Measurements from ENCODE around the gene OR7C2. TPM values are rescaled to one million over a fixed set of nuclear protein-coding genes. Genes with fewer than 3 reads are reported as not detected.

OR7C2 gene
- total RNA-seq, 1 experiment from 2014 or later: not detected

- TF ChIP-seq, protein P1, sequence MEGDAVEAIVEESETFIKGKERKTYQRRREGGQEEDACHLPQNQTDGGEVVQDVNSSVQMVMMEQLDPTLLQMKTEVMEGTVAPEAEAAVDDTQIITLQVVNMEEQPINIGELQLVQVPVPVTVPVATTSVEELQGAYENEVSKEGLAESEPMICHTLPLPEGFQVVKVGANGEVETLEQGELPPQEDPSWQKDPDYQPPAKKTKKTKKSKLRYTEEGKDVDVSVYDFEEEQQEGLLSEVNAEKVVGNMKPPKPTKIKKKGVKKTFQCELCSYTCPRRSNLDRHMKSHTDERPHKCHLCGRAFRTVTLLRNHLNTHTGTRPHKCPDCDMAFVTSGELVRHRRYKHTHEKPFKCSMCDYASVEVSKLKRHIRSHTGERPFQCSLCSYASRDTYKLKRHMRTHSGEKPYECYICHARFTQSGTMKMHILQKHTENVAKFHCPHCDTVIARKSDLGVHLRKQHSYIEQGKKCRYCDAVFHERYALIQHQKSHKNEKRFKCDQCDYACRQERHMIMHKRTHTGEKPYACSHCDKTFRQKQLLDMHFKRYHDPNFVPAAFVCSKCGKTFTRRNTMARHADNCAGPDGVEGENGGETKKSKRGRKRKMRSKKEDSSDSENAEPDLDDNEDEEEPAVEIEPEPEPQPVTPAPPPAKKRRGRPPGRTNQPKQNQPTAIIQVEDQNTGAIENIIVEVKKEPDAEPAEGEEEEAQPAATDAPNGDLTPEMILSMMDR (conservative IDR thresholded peaks at IDR 0.05): no peak
- no peak overlapping the region for H3K4ac ChIP-seq (ENCODE audit: low read depth, low read length)
- no peak overlapping the region for H2AFZ ChIP-seq (ENCODE audit: low read length)
- no peak overlapping the region for H3K9ac ChIP-seq (ENCODE audit: extremely low read depth, insufficient read length, low read length)
- no peak overlapping the region for H3K27ac ChIP-seq (ENCODE audit: insufficient read length, low read depth, low read length)
- no peak overlapping the region for H3K4me2 ChIP-seq (ENCODE audit: insufficient read depth, insufficient read length, low read length)
- H2AK5ac ChIP-seq (ENCODE audit: insufficient read length, low read length): no peak overlapping the region
- no peak overlapping the region for H2BK15ac ChIP-seq (ENCODE audit: low read depth, low read length)
- no peak for DNase-seq
- H3K79me1 ChIP-seq (ENCODE audit: insufficient read depth, low read depth, low read length, poor library complexity, severe bottlenecking): no peaks in the 10 kb centered on the region
- no peak overlapping the region for H3K14ac ChIP-seq (ENCODE audit: insufficient read depth, low read length)
- peaks cover 20 to 28% (median 24%) of the 10 kb centered on the region in 3 experiments for H3K36me3 Mint-ChIP-seq (ENCODE audit: insufficient read depth in 1 of 3, low read depth in 3 of 3)
- no peak overlapping the region for H2BK20ac ChIP-seq (ENCODE audit: low read depth, low read length, poor library complexity, severe bottlenecking)
- no peaks in the 10 kb centered on the region for H3K27me3 ChIP-seq (ENCODE audit: insufficient read depth, low read length)
- WGBS (ENCODE audit: extremely low coverage, insufficient read length, low lambda C conversion rate): no CpG with 5 or more reads among the region's 1 CpG
- H3K4me3 Mint-ChIP-seq: no peak overlapping the region
- no peaks in the 10 kb centered on the region for H3K23me2 ChIP-seq (ENCODE audit: insufficient read length, low read depth, low read length, poor library complexity, severe bottlenecking)
- H3K23ac ChIP-seq (ENCODE audit: insufficient read length, low read depth, low read length): no peak overlapping the region
- H4K5ac ChIP-seq (ENCODE audit: insufficient read length, low read depth, low read length): no peak overlapping the region
- H3K27me3 Mint-ChIP-seq (ENCODE audit: low read depth): 0 out of 2 replicates have a peak, but pooled peaks cover 1% of the 10 kb centered on the region
- H3T11ph ChIP-seq (ENCODE audit: low read length): no peak overlapping the region
- peaks cover 28 to 51% of the 10 kb centered on the region in 2 experiments for H3K9me3 Mint-ChIP-seq
- H4K8ac ChIP-seq (replicated peaks; ENCODE audit: insufficient read length, low read depth, low read length): no peak overlapping the region
- H4K20me1 ChIP-seq (ENCODE audit: control insufficient read depth, insufficient read depth, insufficient read length): no peaks in the 10 kb centered on the region
- H3K18ac ChIP-seq (ENCODE audit: insufficient read length, low read depth, low read length): no peak overlapping the region
- H3K4me1 ChIP-seq (ENCODE audit: insufficient read depth, low read length): no peaks in the 10 kb centered on the region
- no peaks in the 10 kb centered on the region for H3K4me1 Mint-ChIP-seq
- no peak overlapping the region for H3K56ac ChIP-seq (ENCODE audit: insufficient read length, low read depth, low read length)
- H2BK120ac ChIP-seq (ENCODE audit: low read depth, low read length, poor library complexity, severe bottlenecking): no peak overlapping the region
- peaks cover 5% of the 10 kb centered on the region for H3K9me3 ChIP-seq (ENCODE audit: control insufficient read depth, low read depth, low read length)
- no peaks in the 10 kb centered on the region for H3K79me2 ChIP-seq (ENCODE audit: insufficient read depth, low read length)
- H2BK5ac ChIP-seq (ENCODE audit: insufficient read length, low read length): no peak overlapping the region
- no peak overlapping the region for H3K27ac Mint-ChIP-seq
- no peak overlapping the region for H4K91ac ChIP-seq (ENCODE audit: insufficient read length, low read depth, low read length)
- H2BK12ac ChIP-seq (ENCODE audit: insufficient read length, low read depth, low read length): no peak overlapping the region
These were observed 18.0 kb downstream of the OR7C2 start for GRCh38 chr19:14959263-14959662.
